Transverse colon (tissue), 4 donors: Measurements from ENCODE around the gene SPACDR.

ENCODE experiments used
- POLR2A ChIP-seq: fragments of 450-650 bp; IDR thresholded peaks from one replicate; pipeline ENCODE4 v1.6.1; 2016; ENCODE audit warnings: antibody characterized with exemption, mild to moderate bottlenecking, moderate library complexity
- POLR2AphosphoS5 ChIP-seq, 3 donors: sonication (generic); formaldehyde crosslinking; IDR thresholded peaks; one replicate each; pipeline ENCODE4 v1.6.1; 2016; ENCODE audit warnings: antibody characterized with exemption in 3 of 3
- TF ChIP-seq, protein P1 (sequence below), 5 experiments: fragments of 200-600 bp in 3 of 5; fragments of 450-650 bp in 2 of 5; sonication (generic) in 3 of 5; IDR thresholded peaks; 1 replicate in 2 of 5; 2 replicates in 3 of 5; pipeline ENCODE4 v1.5.1; 2016 to 2017; ENCODE audit warnings: antibody characterized with exemption in 5 of 5, inconsistent platforms in 3 of 5, mild to moderate bottlenecking in 2 of 5, moderate library complexity in 1 of 5

GRCh38 chr7:100432621-100433275 lies 31.3 kb downstream of the SPACDR start:
- TF ChIP-seq POLR2A: no peak
- TF ChIP-seq POLR2AphosphoS5 (IDR thresholded peaks at IDR 0.05): no peak
- TF ChIP-seq, protein P1, sequence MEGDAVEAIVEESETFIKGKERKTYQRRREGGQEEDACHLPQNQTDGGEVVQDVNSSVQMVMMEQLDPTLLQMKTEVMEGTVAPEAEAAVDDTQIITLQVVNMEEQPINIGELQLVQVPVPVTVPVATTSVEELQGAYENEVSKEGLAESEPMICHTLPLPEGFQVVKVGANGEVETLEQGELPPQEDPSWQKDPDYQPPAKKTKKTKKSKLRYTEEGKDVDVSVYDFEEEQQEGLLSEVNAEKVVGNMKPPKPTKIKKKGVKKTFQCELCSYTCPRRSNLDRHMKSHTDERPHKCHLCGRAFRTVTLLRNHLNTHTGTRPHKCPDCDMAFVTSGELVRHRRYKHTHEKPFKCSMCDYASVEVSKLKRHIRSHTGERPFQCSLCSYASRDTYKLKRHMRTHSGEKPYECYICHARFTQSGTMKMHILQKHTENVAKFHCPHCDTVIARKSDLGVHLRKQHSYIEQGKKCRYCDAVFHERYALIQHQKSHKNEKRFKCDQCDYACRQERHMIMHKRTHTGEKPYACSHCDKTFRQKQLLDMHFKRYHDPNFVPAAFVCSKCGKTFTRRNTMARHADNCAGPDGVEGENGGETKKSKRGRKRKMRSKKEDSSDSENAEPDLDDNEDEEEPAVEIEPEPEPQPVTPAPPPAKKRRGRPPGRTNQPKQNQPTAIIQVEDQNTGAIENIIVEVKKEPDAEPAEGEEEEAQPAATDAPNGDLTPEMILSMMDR (IDR thresholded peaks at IDR 0.05): no peak
